ENCODE measurements around the gene SLC17A7.

SLC17A7 gene

DNA sequence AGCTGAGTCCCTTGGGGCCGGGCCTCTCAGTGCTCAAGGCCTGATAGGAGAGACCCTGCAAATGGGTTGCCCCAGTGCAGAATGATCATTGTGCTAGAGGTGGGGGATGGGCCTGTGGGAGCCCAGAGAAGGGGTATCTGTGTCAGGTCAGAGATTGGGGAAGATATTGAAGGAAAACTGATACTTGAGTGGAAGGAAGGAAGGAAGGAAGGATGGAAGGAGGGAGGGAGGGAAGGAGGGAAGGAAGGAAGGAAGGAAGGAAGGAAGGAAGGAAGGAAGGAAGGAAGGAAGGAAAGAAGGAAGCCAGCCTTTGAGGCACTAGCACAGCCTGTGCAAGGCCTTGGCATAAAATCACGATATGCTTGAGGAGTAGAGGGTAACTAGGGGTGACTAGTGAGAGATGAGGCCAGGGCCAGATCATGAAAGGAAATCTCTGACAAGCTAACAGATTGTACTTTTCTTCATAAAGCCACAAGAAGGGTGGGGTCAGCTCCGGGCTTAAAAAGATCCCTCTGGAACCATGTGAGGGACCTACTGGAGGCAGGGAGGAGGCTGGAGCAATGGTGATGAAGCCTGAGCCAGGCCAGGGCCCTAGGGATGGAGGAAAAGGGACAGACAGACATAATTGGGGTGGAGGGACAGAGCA, 29.5 kb downstream of the SLC17A7 start:
- no peak for DNase-seq (ENCODE audit: low read depth in 4 of 4, low spot score in 1 of 4)

DNA sequence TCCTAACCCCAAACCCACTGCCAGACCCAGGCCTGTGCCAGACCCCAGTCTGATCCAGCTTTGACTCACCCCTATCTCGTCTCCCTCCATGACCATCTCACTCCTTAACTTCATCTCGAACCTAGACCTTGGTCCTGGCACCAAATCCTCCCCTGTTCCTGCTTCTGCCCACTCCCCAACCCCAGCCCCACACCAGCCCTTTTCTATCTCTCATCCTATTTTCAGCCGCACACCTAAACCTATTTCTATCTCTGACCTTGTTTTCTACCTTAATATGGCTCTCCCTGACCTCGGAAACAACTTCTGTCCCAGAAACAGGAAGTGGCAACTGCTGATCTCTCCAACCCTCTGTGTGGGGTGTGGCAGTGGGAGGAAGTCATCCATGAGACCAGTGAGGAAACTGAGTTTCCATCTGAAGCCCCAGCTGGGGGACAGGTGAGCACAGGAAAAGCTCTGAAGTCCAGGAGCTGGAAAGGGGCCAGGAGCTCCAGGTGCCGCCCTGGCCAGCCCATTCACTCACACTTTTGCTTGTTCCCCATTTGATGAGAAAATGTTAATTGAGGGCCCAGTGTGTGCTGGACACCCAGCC, 31.8 kb downstream of the SLC17A7 start:
- no peak for DNase-seq (ENCODE audit: low read depth in 4 of 4, low spot score in 1 of 4)

DNA sequence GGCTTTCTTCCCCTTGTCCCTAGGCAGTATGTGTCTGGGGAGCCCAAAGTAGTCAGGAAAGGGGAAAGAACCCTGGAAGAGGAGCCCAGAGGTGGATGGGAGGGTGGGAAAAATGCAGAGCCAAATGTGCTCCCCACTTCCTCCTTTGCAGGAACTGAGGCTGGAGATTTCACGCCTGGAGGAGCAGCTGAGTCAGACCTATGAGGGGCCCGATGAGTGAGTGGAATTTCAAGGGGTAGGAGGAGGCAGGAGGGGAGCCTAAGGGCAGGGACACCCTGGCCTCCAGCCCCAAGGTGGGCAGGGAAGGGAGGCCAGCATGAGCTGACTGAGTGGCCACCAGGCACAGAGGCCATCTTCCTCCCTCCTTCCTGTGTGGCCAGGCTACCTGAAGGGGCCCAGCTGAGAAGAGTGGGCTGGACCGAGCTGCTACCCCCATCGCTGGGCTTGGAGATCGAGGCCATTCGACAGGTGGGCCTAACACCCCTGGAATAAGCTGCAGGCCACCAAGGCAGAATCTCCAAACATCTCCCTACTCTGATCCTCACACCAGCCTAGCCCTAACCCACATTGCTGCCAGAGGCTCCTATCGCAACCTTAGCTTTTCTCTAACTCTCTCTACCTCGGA, 32.4 kb downstream of the SLC17A7 start:
- no peak for DNase-seq (ENCODE audit: low read depth in 4 of 4, low spot score in 1 of 4)

DNA sequence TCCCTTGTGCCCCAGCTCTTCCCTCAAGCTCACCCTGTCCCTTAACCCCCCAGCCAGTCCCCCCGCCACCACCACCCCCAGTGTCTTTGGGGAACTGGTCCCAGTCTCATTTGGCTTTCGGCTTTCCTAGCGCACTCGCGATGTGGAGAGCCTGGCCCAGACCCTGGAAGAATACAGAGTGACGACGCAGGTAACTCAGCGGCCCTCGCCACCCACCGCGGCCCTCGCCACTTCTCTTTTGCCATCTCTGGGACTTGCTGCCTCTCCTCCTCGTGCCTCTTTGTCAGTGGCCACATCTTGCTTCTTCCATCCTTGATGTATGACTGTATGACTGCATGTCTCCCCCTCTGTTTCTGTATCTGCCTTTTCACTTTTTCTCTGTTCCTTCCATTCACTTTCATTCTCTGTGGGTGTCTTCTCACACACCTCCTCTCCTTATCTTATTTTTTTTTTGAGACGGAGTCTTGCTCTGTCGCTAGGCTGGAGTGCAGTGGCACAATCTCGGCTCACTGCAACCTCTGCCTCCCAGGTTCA, 33.8 kb downstream of the SLC17A7 start:
- no peak for DNase-seq (ENCODE audit: low read depth in 4 of 4, low spot score in 1 of 4)

DNA sequence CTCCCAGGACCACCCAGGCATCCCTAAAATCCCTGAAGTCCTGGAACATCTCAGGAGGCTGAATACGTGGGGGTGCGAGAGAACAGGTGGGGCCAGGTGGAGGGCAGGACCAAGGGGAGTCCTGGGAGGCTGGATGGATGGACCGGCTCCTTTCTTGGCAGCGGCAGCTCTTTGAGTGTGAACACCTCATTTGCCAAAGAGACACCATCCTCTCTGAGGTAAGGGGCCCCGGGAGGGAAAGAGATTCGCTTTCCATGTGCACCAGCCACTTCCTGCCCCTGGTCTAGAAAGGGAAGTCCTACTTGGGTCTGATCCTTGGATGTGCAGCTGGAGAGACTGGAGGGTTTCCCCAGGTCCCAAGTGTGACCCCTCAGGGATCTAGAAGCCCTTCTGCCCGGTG, 34.2 kb downstream of the SLC17A7 start:
- no peak for DNase-seq (ENCODE audit: low read depth in 4 of 4, low spot score in 1 of 4)

DNA sequence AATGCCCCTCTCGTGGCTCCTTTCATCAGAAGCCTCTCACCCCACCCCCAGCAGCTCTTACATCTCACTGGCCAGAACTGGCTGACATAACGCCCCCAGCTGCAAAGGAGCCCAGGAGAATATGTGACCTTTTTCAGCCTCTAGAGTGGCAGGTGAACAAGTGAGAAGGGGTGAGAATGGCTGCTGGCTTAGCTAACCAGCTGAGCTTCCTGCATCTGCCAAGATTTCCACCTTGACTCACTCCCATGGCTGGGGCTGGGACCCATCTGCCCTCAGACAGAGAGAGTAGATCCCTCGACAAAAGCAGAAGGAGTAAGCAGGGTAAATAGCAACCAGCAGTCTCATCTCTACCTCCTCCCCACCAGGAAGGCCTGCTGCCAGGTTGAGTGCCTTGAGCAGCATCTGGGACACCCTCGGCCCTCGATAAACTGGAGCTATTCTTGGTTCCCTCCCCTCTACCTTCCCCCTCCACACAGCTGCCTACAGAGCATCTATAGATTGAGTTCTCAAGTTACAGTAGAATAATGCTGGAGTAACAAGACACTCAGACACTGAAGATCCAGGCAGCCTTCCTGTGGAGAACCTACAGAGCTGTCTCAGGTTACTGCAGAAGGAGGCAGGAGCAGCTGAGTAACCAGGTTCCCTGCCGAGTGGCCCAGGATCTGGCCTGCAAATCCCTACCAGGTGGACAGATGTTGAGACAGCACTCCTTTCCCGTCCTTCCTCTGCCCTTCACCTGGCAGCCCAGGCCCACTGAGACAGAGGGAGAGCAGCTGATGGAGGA, 37.7 kb downstream of the SLC17A7 start:
- no peak for DNase-seq (ENCODE audit: low read depth in 4 of 4, low spot score in 1 of 4)

DNA sequence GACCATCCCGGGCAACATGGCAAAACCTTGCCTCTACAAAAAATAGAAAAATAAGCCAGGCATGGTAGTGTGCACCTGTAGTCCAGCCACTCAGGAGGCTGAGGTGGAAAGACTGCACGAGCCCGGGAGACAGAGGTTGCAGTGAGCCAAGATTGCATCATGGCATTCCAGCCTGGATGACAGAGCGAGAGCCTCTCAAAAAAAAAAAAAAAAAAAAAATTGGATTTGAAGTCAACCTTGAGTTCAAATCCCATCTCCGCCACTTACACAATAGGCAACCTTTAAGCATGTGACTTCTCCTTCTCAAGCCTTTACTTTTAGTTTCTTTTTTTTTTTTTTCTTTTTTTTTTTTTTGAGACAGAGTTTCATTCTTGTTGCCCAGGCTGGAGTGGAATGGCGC, 41.3 kb downstream of the SLC17A7 start:
- DNase-seq (ENCODE audit: low read depth in 4 of 4, low spot score in 1 of 4), result no peak

DNA sequence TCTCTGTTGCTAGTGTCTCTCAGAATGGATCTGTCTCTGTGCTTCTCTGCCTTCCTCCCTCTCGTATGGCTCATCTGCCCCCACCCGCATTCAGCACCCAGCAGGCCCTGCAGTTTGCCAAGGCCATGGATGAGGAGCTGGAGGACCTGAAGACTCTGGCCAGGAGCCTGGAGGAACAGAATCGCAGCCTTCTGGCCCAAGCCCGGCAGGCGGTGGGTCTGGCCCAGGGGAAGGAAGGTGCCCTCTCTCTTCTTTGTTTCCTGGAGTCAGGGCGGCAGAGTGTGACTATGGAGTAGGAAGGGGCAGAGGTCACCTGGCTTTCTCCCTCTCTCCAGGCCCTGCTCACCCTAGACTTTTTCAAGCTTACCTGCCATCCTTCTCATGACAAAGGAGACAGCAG, 42.4 kb downstream of the SLC17A7 start:
- no peak for DNase-seq (ENCODE audit: low read depth in 4 of 4, low spot score in 1 of 4)

DNA sequence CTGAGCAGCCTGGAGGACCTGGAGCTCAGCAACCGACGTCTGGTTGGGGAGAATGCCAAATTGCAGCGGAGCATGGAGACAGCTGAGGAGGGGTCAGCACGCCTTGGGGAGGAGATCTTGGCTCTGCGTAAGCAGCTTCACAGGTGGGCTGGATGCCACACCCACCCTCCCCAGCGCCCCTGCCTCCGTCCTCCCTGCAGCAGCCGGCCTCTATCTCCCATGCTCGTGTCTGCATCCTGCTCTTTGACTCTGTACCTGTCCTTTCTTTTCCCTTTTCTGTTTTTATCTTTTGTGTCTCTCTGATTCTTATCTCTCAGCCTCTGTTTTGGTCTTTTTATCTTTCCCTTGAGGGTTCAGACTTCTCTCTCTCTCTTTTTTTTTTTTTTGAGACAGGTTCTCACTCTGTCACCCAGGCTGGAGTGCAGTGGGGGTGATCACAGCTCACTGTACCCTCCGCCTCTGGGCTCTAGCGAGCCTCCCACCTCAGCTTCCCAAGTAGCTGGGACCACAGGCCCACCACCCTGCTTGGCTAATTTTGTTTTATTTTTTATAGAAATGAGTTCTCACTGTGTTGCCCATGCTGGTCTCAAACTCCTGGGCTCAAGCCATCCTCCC, 43.2 kb downstream of the SLC17A7 start:
- DNase-seq (ENCODE audit: low read depth in 4 of 4, low spot score in 1 of 4), result no peak

DNA sequence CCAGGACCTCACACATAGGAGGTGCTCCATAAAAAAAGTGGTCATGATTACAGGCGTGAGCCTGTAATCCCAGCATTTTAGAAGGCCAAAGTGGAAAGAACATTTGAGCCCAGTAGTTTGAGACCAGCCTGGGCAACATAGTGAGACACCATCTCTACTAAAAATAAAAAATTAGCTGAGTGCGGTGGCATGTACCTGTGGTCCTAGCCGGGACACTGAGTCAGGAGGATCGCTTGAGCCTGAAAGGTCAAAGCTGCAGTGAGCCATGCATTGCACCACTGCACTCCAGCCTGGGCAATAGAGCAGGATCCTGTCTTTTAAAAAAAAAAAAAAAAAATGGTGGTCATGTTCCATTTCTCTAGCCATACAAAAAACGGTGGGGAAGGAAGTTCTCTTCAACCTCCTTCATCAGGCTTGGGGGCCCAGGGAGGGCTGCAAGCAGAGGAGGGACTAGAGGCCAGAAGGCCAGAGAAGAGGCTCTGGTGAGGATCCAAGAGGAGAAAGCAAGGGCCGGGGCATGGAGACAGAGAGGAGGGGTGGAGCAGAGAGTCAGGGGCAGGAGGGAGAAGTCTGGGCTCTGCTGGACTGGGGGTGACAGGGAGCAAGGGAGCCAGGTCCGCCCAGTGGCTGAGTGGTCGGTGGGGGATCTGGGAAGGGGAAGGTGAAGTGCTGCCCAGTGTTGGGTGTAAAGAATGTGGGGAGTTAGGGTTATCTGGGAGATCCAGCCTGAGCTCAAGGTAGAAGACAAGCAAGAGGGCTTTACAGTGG, 44.4 kb downstream of the SLC17A7 start:
- no peak for DNase-seq (ENCODE audit: low read depth in 4 of 4, low spot score in 1 of 4)

DNA sequence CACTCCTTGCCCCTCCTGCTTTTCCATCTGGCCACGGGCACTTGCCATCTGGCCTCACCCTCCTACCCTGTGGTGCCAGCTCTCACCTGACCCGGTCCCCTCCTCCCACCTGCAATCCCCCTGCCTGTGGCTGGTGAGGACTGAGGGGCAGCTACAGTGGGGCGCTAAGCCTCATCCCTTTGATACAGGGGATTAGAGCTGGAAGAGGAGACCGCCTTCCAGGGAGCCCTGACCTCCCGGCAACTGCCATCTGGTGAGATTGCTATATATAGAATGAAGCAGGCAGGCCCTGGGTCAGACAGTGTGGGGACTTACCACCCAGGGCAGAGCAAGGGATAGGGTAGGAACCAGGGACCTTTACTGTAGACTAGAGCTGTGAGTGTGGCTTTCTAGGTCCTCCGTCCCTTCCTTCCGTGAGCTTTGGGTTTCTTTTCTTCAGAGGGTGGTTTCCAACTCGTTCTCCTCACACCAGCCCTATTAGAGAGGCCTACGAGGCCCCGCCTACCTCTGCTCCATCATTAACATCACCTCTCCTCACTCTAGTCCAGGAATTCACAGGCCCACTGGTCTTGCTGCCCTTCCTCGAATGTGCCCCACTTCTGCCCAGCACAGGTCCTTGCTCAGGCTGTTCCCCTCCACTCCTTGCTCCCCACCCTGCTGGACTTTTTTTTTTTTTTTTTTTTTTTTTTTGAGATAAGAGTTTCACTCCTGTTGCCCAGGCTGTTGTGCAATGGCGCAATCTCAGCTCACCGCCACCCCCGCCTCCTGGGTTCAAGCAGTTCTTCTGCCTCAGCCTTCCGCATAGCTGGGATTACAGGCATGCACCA, 45.5 kb downstream of the SLC17A7 start:
- no peak for DNase-seq (ENCODE audit: low read depth in 4 of 4, low spot score in 1 of 4)

DNA sequence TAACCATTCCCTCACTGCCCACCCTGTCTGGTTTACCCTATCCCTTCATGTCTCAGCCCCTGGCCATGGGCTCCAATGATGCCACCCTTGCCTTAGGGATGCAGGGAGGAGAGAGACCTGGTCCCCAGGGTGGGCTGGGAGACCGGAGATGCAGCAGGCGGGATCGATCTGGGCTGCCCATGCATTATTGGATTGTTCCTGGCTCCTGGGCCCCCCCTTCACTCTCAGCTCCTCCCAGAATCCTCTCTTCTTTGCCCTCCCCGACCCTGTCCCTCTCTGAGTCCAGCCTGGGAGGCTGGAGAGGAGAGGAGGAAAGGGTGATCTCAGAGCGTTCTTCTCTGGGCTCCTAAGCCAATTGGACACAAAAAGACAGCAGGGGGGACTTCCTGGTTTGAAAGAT, 47.4 kb downstream of the SLC17A7 start:
- no peak for DNase-seq (ENCODE audit: low read depth in 4 of 4, low spot score in 1 of 4)

DNA sequence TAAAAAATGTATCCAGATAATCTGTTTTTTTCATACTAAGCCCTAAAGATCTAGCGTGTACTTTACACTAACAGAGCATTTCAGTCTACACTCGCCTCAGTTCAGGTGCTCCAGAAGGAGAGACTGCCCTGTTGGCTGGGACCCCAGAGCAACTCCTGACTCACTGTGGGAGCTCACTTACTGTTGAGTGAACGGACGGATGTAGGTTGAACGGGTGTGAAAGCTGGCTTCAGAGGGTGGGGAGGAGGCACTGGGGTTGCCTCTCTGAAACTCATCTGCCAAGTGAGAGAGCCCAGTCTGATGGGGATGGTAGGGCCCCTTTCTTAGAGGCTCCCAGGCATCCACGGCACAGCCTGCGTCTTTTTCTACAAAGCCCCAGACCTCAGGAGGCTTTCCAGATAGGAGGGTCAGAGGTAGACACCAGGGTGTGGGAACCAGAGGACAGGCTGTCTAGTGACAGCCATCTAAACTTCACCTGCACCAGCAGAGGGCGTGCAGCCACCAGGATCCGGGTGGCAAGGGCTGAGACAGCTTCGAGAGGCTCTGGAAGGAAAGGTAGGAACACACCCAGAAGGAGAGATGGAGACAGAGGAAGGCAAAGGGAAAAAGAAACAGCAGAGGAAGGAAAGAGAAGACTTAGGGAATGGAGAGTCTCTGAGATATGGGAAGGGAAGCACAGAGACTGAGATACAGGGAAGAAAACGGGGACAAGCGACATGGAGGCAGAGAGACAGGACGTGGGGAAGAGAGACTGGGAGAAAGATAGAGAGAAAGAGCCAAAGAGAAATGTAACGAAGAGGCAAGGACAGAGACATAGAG, 49.5 kb downstream of the SLC17A7 start:
- peak; percentile 37 to 68 (median 56) for DNase-seq (ENCODE audit: low read depth in 4 of 4, low spot score in 1 of 4)

DNA sequence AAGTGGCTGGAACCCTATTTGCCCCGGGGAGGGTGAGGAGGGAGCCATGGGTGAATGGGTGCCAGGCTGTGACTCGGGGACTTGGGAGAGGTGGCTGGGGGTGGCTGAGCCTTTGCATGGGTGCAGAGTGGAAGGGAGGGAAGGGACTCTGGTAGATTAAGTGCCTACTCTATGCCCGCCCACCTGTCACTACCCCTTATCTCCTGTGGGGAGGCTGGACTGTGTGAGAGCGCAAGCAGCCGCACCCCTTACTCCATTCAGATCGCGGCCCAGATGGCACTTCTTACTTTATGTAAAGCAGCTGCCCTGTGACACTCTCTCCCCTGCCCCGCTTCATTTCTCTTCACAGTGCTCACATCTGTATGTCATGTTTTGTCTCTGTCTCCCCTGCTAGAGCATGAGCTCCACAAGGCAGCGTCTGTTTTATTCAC, 50.4 kb downstream of the SLC17A7 start:
- DNase-seq (ENCODE audit: low read depth in 4 of 4, low spot score in 1 of 4), result no peak

DNA sequence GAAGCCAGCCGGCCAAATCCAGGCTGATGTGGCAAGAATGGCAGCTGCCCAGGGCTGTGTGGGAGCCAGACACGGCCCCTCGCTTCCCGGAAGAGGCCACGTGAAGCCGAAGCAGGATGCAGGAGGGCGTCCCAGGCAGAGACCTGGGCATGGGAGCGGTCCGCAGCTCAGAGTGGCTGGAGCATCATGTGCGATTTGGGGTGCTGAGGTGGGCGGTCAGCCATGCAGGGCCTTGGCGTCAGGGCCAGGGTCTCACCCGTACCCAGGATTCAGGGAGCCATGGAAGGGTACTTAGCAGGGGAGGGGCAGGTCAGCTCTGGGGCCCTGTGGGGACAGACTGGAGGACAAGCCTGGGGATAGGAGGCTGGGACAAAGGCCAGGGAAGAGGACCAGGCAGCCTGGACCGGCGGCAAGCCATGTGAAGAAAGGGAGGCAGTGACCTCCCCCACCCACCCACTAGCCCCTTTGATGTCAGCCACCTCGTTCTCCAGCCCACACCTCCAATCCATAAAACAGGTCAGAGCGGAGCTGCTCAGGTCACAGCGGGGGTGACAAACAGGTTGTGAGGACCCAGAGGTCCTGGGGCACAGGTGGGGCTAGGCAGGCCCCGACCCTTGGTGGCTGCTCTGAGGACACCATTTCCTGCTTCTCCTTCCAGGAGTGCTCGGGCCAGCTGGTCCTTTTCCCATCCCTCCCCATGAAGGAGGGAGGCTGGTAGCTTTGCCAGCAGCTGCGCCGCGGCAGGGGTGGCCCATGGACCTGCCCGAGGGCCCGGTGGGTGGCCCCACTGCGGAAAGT, 51.0 kb downstream of the SLC17A7 start:
- DNase-seq (ENCODE audit: low read depth in 4 of 4, low spot score in 1 of 4), result no peak

DNA sequence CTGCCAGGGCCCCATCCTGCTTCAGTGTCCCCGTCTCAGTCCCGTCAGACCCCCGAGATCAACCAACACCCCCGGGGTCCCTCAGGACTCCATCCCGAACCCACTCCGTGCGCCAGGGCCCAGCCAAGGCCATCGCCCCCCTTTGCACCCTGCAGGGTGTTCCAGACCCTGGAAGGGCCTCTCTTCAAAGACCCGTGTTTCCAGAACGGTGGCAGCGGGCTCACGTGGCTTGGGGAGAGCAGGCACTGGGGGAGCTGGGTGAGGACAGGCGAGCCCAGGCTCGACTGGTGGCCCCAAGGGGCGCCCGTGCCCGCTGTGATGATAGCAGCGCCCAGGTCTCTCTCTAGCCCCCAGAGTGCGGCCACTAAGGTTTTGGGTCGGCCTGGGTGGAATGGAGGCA, 51.9 kb downstream of the SLC17A7 start:
- DNase-seq (ENCODE audit: low read depth in 4 of 4, low spot score in 1 of 4), result no peak

DNA sequence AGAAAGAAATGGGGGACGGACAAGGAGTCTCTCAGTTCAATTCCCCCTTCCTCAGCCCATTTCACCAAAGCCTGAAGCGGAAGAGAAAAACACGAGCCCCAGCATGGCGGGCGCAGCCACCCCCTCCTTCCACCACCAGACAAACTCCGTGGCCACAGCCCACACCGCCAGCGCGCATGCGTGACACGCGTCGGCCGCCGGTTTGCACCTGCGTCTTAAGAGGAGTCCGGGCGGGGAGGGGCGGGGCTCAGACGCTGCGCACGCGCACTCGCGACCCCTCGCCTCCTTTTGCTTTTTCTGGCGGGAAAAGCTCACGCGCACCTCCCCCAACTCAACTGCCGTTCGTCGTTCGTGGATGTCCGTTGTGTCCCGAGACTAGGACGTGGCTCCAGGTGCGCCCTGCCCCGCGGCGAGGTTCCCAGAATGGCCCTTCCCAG, 53.4 kb downstream of the SLC17A7 start, which contains the start of gene KASH5:
Gene KASH5 (plus strand): TSS at position 314 of the 437 bp plus-strand sequence. CDS start 2,635 bp downstream, outside the sequence.
- DNase-seq (ENCODE audit: low read depth in 4 of 4, low spot score in 1 of 4), result peak; percentile 53 to 86 (median 70)

DNA sequence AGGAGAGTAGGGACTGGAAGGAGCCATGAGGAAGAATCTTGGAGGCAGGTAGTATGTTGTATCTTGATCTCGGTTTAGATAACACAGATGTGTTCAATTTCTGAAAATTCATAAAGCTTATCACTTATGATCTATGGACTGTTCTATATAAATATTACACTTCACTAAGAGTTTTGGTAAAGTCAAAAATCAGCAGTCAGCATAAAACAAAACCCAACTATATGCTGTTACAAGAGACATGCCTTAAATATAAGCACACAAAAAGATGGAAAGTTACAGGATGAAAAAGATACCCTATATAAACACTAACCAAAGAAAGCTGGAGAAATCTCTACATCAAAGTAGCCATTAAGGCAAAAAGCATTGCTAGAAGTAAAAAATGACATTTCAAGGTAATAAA, 57.7 kb downstream of the SLC17A7 start:
- no peak for DNase-seq (ENCODE audit: low read depth in 4 of 4, low spot score in 1 of 4)

Data from stimulated activated CD4-positive, alpha-beta T cell treated with anti-CD3 and anti-CD28 coated beads, Interleukin-1b, Interleukin-23, amount 100 ng/mL, for 24 hours (primary cell).